DMS 273 (cell line): ENCODE measurements around the gene FAM216A.

Source experiments
- DNase-seq: peaks from one replicate; lab custom pipeline; 2025; ENCODE audit not compliant: unreplicated experiment; lab: John Stamatoyannopoulos, UW

The FAM216A gene

GRCh38 chr12:110537605-110538409 lies 69.2 kb downstream of the FAM216A start:
- DNase-seq, result no peak

DNA sequence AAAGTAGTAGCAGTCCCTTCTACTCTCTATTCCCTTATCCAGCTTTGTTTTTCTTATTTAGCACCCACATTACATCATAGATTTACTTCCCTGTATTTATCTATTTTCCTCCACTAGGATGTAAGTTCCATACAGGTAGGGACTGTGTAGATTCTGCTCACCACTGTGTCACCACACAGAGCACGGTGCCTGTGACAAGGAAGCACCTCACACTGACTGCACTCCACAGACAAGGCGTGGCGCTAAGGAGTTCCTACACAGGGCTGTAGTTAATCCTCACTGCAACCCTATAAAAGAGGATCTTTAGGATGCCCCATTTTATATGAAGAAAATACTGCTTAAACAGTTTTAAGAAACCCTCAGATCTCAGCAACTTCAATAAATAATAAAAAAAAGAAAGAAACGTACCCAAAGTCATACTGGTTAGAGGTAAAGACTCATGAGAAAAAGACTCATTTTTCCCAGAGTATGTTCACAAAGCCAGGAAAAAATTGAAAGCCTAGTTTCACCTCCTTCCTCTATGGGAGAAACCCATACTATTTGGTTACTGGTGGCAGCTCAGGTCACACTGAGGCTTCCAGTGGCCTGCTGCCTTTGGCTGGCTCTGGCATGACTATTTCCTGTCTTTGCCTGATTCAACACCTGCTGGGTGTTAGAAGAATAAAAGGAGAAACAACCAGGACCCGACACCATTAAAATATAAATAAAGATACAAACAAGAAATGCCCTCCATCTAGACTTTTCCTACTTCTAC lies 70.4 kb downstream of the FAM216A start:
- DNase-seq, result no peak
